ENCODE results near the gene TTC7B.

GRCh38 chr14:90613453-90613852, 202.8 kb downstream of the TTC7B start:
- TF ChIP-seq CTCF (IDR thresholded peaks at IDR 0.05; ENCODE audit: extremely low read depth in 1 of 2, insufficient read depth in 1 of 2, low read depth in 1 of 2, low read length in 2 of 2) (no peak), POLR2A (IDR thresholded peaks at IDR 0.05; ENCODE audit: low read depth, low read length) (no peak), EZH2 (IDR thresholded peaks at IDR 0.05; ENCODE audit: borderline replicate concordance, low read depth, low read length, severe bottlenecking) (no peak), POLR2AphosphoS5 (IDR thresholded peaks at IDR 0.05; ENCODE audit: insufficient read depth, low read depth, low read length) (no peak), FOS (IDR thresholded peaks at IDR 0.05; ENCODE audit: borderline replicate concordance, insufficient read depth, low read length) (no peak), JUN (IDR thresholded peaks at IDR 0.05; ENCODE audit: borderline replicate concordance, insufficient read depth, insufficient read length, low read depth) (no peak), GATA2 (IDR thresholded peaks at IDR 0.05; ENCODE audit: insufficient read depth, insufficient read length, low read depth, low read length) (no peak), MAX (IDR thresholded peaks at IDR 0.05; ENCODE audit: insufficient read depth, insufficient read length) (no peak), MYC (IDR thresholded peaks at IDR 0.05; ENCODE audit: low read depth, low read length) (no peak)

All from endothelial cell of umbilical vein (primary cell).